ENCODE measurements around the gene CNKSR1.

Gene CNKSR1

GRCh38 chr1:26138974-26139558 is 38.2 kb upstream of the CNKSR1 start:
- no peak overlapping the region for H3K4me3 ChIP-seq (ENCODE audit: low read depth, low read length)
- TF ChIP-seq CTCF (IDR thresholded peaks at IDR 0.05; ENCODE audit: borderline replicate concordance, insufficient read depth, low read depth, low read length) = no peak

- H3K4me3 ChIP-seq (ENCODE audit: low read depth, low read length) = no peak overlapping the region
- no peak for TF ChIP-seq CTCF (IDR thresholded peaks at IDR 0.05; ENCODE audit: borderline replicate concordance, insufficient read depth, low read depth, low read length)
Observed at GRCh38 chr1:26142159-26142558, 35.1 kb upstream of the CNKSR1 start.

- peak; percentile 54; the same call in 1 of the 2 replicates for TF ChIP-seq CTCF (IDR thresholded peaks at IDR 0.05; ENCODE audit: borderline replicate concordance, insufficient read depth, low read depth, low read length)
- no peak overlapping the region for H3K4me3 ChIP-seq (ENCODE audit: low read depth, low read length)
Observed at GRCh38 chr1:26145041-26145959, 32.0 kb upstream of the CNKSR1 start.

- no peak overlapping the region for H3K4me3 ChIP-seq (ENCODE audit: low read depth, low read length)
- no peak for TF ChIP-seq CTCF (IDR thresholded peaks at IDR 0.05; ENCODE audit: borderline replicate concordance, insufficient read depth, low read depth, low read length)
Observed at GRCh38 chr1:26145960-26146294, 31.4 kb upstream of the CNKSR1 start.

GRCh38 chr1:26148887-26149286 is 28.4 kb upstream of the CNKSR1 start:
- no peak for TF ChIP-seq CTCF (IDR thresholded peaks at IDR 0.05; ENCODE audit: borderline replicate concordance, insufficient read depth, low read depth, low read length)
- H3K4me3 ChIP-seq (ENCODE audit: low read depth, low read length) = no peak overlapping the region

GRCh38 chr1:26153966-26154532 is 23.2 kb upstream of the CNKSR1 start:
- no peak for TF ChIP-seq CTCF (IDR thresholded peaks at IDR 0.05; ENCODE audit: borderline replicate concordance, insufficient read depth, low read depth, low read length)
- no peak overlapping the region for H3K4me3 ChIP-seq (ENCODE audit: low read depth, low read length)

Measured in GM12875 (cell line).